Body of pancreas (tissue), 4 donors: ENCODE measurements around the gene PCID2. TPM values are rescaled to one million over a fixed set of nuclear protein-coding genes. Genes with fewer than 3 reads are reported as not detected.
A peak's percentile ranks its signal among the peaks of the same experiment; 100 is the strongest.

ENCODE experiments used
- ATAC-seq: fragments of 150-250 bp; one replicate; pipeline ENCODE4 v1.9.1; 2016
- DNase-seq, 4 donors: peaks; one replicate each; pipeline ENCODE4 v3.0.0-alpha.2; 2019
- H3K27ac ChIP-seq, 4 donors: fragments of 200-600 bp; sonication (generic); 1 replicate in 3 of 4; 2 replicates in 1 of 4; pipeline versions ENCODE4 v1.5.1 to v1.6.1; 2016 to 2019; ENCODE audit warnings: mild to moderate bottlenecking in 1 of 4, mixed read lengths in 1 of 4, moderate library complexity in 1 of 4
- H3K27me3 ChIP-seq, 2 donors: fragments of 200-600 bp; sonication (generic); one replicate each; pipeline ENCODE4 v1.6.0; 2016; ENCODE audit warnings: mild to moderate bottlenecking in 1 of 2
- H3K36me3 ChIP-seq, 2 donors: fragments of 200-600 bp; sonication (generic); replicated peaks in 1 of 2; 2 replicates each; pipeline ENCODE4 v1.5.1; 2016; ENCODE audit warnings: low read depth in 2 of 2; ENCODE audit not compliant: insufficient read depth in 1 of 2
- H3K4me1 ChIP-seq: fragments of 200-600 bp; sonication (generic); one replicate; pipeline ENCODE4 v1.6.0; 2016
- H3K4me3 ChIP-seq, 2 donors: fragments of 200-600 bp; sonication (generic); 1 replicate in 1 of 2; 2 replicates in 1 of 2; pipeline ENCODE4 v1.5.1; 2016 to 2019
- H3K9me3 ChIP-seq, 3 donors: fragments of 200-600 bp; sonication (generic); 1 replicate in 2 of 3; 2 replicates in 1 of 3; pipeline ENCODE4 v1.5.1; 2016
- CTCF ChIP-seq, 7 experiments: fragments of 450-650 bp in 4 of 7; fragments of 200-600 bp in 3 of 7; sonication (generic) in 3 of 7; IDR thresholded peaks; one replicate each; pipeline ENCODE4 v1.5.1; 2016 to 2019; ENCODE audit warnings: antibody characterized with exemption in 7 of 7
- POLR2A ChIP-seq, 3 donors: fragments of 450-650 bp; IDR thresholded peaks; one replicate each; pipeline ENCODE4 v1.6.1; 2016; ENCODE audit warnings: antibody characterized with exemption in 3 of 3, mild to moderate bottlenecking in 2 of 3
- WGBS, 2 donors: methylation state at CpG; one replicate each; pipeline ENCODE4 v1.1.5; 2017; 5-methylcytosine and 5-hydroxymethylcytosine counted together
- intact Hi-C: fragments of 100-400 bp; cut with DNase I; formaldehyde crosslinking; loops from one replicate; pipeline ENCODE4 v1.15.1; 2023
- small RNA-seq: library from RNA; depleted of rRNA; stranded (forward); fragments of <200 nt; gene quantifications from one replicate; pipeline ENCODE3, GENCODE V24; 2016
- total RNA-seq, 2 donors: library from RNA; depleted of rRNA; stranded (reverse); fragments of >200 nt; gene quantifications; one replicate each; pipeline ENCODE4 v1.1.0, GENCODE V29; 2016

The PCID2 gene
- total RNA-seq, 2 donors from 2014 or later: 23.7 to 33.7 TPM

GRCh38 chr13:113129921-113130750, 78.3 kb downstream of the PCID2 start:
- Histone ChIP-seq H3K9me3 (no peaks in the 10 kb centered on the region), H3K4me3 (no peak overlapping the region), H3K36me3 (no peaks in the 10 kb centered on the region), H3K27me3 (no peaks in the 10 kb centered on the region), H3K4me1 (no peaks in the 10 kb centered on the region), H3K27ac (no peak overlapping the region)
- ATAC-seq: peak; percentile 24
- intact Hi-C loops: no loop called here
- WGBS, 2 donors: 39 to 75% methylated on average over 16 to 55 of the region's 60 CpGs
- peak in 1 of 4 donors; percentile 5 for DNase-seq
- no peak for TF ChIP-seq POLR2A (IDR thresholded peaks at IDR 0.05)
- TF ChIP-seq CTCF (IDR thresholded peaks at IDR 0.05): no peak

GRCh38 chr13:113129480-113129879, 79.0 kb downstream of the PCID2 start:
- no peaks in the 10 kb centered on the region for H3K36me3 ChIP-seq
- TF ChIP-seq POLR2A (IDR thresholded peaks at IDR 0.05) (no peak), CTCF (IDR thresholded peaks at IDR 0.05) (no peak)
- intact Hi-C loops: no loop called here
- no peak overlapping the region for H3K4me3 ChIP-seq
- DNase-seq: peak in 2 of 4 donors; percentile 1 to 5
- no peaks in the 10 kb centered on the region for H3K27me3 ChIP-seq
- H3K27ac ChIP-seq: no peak overlapping the region
- WGBS, 2 donors: 61 to 67% methylated on average over 22 to 26 of the region's 27 CpGs
- no peak for ATAC-seq
- H3K9me3 ChIP-seq: no peaks in the 10 kb centered on the region
- H3K4me1 ChIP-seq: no peaks in the 10 kb centered on the region

Small RNA genes lying within 50 kb of the gene (small RNA-seq; reads per million reads assigned to genes)
- gene AL137002.1: not detected

Other genes with a start within 250 kb of the PCID2 start
- 10 to 100 TPM; 37.4 to 74.8 TPM for gene MCF2L, start 239.5 kb downstream of the PCID2 start, total RNA-seq
- gene F7, start 102.9 kb downstream of the PCID2 start, total RNA-seq: not detected
- 1 to 10 TPM; 2.3 to 6.7 TPM for gene F10, start 85.9 kb downstream of the PCID2 start, total RNA-seq
- gene PROZ, start 50.0 kb downstream of the PCID2 start, total RNA-seq: not detected
- 10 to 100 TPM; 44.4 to 62.3 TPM for gene CUL4A, start 944 bp upstream of the PCID2 start, total RNA-seq
- gene LAMP1, start 88.6 kb upstream of the PCID2 start, total RNA-seq: 10 to 100 TPM; 68.5 to 92.6 TPM
- 1 to 10 TPM; 7.3 to 8.9 TPM for gene GRTP1, start 155.5 kb upstream of the PCID2 start, total RNA-seq
- 10 to 100 TPM in 1 of 2 donors, 1 to 10 TPM in 1; 6.0 to 15.8 TPM for gene ADPRHL1, start 244.8 kb upstream of the PCID2 start, total RNA-seq